HG02642 (cell line): Measurements from ENCODE around the gene ARF1.

Experiments
- ATAC-seq: cut with Tn5 transposase; IDR thresholded peaks from one replicate; pipeline ENCODE4 v1.9.1; 2021; ENCODE audit warnings: mild to moderate bottlenecking; ENCODE audit not compliant: unreplicated experiment, poor library complexity

The ARF1 gene

DNA sequence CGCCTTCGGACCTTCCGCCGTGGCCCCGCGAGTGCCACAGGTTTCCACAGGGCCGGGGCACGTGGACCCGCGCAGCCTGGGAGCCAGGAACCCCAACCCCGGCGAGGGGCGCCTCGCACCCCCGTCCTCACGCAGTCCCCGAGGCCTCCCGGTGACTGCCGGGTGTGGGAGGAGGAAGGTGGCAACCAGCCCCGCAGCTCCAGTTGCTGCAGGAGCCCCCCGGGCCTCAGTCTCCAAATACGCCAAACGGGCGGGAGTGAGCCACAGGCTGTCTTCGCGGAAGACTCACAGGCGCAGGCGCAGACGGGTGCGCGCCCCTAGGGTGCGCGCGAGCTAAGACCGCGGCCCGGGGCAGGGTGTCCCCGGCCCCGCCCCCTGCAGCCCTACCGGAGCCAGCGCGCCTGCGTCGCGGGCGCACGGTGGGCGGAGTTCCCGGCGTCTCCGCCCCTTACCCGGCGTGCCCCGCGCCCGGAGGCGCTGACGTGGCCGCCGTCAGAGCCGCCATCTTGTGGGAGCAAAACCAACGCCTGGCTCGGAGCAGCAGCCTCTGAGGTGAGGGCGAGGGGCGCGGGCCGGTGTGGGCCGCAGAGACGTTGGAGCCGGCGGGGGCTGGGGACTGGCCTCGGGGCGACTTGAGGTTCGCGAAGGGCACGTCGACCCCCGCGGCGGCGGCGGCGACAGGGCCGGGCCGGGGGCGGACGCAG lies at the start of gene ARF1:
ARF1 (plus strand) TSS at position 495 of the 704 bp plus-strand sequence. CDS start 14,407 bp downstream, outside the sequence.
- peak; percentile 81 for ATAC-seq

DNA sequence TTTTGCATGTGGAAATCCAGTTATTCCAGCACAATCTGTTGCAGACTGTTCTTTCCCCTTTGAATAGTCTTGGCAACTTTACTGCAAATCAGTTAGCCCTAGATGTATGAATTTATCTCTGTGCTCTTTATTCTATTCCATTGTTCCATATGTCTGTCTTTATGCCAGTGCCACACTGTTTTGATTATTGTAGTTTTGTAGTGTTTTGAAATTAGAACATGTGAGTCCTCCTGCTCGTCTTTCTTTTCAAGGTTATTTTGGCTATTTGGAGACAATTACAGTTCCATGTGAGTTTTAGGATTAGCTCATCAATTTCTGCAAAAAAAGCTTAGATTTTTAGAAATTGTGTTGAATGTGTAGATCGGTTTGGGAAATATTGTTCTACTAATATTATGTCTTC lies 49.1 kb upstream of the ARF1 start:
- ATAC-seq = no peak

DNA sequence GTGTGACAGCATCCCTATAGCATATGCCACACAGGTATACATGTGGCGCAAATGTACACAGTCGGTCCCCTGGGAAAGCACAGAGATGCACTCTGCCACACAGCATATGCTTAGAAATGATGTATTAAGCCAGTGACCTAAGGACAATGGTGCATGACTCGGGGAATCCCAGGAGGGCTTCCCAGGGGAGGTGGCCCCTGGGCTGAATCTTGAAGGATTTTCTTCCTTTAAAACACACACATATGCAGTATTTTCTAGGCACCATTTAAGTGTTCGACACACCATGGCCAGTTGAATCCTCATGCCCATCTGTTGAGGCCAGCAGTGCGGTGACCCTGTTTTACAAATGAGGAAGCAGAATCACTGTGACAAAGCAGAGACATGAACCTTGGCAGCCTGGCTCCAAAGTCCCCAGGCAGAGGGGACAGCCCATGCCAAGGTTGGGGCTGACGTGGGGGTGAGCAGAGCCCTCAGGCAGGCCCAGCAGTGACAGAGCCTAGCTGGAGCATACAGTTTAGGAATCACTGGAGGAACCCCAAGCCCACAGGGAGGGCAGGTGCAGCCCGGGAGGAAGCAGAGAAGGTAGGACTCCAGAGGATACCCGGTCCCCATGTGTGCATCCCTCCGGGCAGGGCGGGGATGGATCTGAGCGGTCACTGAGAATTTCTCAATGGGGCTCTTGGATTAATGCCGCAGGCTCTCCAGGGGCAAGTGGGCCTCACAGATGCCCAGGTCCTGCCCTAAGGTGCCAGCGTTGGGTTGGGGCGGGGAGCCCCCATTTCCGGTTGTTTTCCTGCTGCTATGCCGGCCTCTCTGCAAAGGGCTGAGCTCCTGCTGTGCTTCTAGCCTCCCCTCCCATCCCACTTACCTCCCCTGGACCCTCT lies 47.3 kb upstream of the ARF1 start:
- ATAC-seq = no peak

GRCh38 chr1:228035844-228036243 lies 46.7 kb upstream of the ARF1 start:
- no peak for ATAC-seq

DNA sequence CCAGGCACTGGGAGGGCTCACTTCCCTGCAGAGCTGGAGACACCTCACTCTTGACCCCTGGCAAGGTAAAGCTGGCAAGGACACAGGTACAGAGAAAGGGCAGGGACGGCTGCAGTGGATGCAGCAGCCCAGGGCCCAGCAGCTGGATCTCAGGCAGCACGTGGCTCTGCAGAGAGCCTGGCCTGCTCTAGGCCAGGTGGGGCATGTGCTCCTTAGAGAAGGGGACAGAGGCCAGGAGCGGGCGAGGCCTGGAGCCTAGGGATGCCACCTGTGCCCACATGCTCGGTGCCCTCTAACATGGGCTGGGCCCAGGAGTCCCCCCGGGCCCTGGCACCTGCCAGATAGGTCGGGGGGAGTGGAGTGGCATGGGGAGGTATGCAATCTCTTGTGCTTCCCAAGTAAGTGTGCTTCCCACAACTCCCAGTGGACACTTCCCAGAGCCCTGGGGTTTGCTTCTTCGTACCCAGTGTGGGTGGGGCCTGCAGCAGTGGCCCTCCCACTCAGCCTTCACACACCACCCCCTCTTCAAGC lies 45.7 kb upstream of the ARF1 start:
- no peak for ATAC-seq

- peak; percentile 84 for ATAC-seq
These were observed 44.8 kb upstream of the ARF1 start for GRCh38 chr1:228037401-228038386.

DNA sequence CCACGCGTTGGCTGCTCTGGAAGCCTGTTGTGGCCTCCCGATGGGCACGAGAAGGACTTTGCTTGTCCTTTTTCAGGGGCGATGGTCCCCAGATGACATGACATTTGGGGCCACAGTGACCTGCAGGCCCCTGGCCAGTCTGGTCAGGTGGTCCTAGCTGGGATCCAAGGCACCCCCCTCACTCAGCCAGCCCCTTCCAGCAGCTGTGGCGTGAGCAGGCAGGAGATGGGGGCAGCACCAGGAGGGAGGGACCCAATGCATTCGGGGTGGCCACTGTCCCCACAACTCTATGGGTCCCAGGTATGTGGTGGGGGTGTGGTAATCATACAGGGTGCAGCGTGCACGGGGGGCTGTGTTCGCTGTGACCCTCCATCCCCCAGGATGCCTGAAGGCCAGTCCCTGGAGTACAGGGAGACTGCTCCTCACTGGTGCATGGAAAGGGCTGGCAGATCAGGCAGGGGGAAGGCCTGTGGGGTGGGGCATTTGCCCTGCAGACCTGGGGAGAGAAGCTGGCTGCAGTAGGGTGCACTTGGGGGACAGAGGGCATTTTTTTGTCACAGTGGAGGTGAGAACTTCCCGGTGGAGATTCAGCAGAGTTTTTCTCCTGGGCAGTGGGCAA lies 44.0 kb upstream of the ARF1 start:
- ATAC-seq = no peak

DNA sequence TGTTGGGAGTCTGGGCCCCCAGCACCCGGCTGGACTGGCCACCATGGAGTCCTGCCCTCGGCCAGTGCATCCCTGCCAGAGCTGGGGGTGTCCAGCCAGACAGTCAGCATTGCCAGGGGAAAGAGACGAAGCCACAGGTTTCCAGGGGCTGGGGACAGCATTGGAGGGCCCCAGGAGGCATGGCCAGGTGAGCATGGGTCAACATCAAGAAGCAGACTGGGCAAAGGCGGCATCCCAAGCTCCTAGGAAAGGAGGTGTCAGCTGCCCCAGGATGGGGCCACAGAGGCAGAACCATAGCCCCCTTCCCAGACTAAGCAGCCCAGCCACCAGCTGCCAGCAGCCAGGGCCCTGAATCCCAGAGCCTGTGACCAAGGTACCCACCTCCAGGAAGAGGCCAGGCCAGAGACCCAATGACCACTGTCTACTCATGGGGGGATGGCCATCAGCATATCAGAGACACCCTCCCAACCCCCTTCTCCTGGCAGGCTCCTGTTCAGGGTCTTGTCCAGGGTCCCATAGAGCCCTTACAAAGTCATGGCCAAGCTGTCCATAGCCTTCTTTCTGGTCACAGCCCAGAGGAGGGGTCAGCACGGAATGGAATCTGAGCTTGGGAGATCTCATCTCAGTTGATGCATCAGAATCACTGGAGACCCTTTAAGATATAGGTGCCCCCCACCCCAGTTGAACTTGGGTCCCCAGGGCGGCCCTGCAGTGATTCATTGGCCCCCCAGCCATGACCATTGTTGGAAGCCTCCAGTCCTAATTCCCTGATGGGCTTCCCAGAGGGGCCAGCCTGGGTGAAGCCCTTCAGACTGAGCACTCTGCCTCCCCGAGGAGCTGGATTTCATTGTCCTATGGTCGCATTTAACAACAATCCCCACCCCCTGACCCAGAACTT lies 43.3 kb upstream of the ARF1 start:
- ATAC-seq = no peak

- ATAC-seq = no peak
These were observed 42.5 kb upstream of the ARF1 start for GRCh38 chr1:228039986-228040385.

DNA sequence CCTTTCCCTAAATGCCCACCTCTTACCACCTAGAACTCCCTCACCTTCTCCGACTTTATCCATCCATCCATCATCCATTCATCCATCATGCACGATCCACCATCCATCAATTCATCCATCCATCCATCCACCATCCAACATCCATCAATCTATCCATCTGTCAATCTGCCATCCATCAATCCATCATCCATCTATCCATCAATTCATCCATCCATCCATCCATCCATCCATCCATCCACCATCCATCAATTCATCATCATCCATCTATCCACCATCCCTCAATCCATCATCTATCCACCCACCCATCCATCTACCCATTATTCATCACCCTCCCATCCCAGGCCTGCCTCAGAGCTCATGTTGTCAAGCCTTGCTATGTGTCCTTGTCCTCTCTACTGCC lies 41.2 kb upstream of the ARF1 start:
- ATAC-seq = no peak

GRCh38 chr1:228042508-228042907 lies 40.0 kb upstream of the ARF1 start:
- ATAC-seq = no peak

DNA sequence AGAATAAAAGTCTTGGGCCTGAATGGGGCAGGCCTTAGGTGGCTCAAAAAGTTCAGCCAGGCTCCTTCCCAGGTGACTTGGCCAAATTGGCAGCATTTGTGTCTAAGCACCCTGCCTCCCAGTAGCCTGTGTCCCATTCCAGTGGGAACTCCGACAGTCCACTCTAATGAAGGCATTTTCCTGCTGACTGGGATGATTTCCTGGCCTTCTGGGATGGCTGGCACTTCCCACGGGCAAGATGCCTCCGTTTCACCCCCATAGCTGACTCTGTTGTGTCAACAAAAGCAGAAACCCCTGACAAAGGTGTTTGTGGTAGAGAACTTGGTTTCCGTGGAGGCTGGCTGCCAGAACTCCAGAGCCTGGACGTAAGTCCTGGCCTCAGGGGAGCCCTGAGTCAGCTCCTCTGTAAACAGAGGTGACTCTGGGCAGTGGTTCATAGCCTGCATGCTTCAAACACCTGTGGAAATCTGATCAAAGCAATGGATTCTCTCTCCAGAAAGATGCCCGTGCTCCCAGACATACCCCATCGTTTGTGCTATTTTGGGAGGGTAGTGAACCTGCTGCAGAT lies 39.1 kb upstream of the ARF1 start:
- no peak for ATAC-seq

DNA sequence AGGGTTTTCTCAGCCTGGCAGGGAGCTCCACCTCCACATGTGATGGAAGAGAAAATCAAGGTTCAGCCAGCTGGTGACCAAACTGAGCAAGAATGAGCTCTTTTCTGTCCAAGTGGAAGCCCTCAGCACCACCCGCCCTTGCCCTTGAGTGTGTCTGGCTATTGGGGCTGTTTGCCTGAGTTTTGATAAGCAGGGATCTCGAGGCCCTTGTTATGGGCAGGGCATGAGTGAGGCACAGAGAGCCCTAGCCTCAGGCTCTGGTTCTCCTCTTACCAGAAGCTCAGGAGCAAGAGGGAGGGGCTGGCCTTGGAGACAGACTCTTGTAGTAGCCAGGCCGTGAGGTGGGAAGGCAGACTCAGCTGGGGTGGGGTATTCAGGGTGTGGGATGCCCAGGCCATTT lies 37.5 kb upstream of the ARF1 start:
- ATAC-seq = no peak

DNA sequence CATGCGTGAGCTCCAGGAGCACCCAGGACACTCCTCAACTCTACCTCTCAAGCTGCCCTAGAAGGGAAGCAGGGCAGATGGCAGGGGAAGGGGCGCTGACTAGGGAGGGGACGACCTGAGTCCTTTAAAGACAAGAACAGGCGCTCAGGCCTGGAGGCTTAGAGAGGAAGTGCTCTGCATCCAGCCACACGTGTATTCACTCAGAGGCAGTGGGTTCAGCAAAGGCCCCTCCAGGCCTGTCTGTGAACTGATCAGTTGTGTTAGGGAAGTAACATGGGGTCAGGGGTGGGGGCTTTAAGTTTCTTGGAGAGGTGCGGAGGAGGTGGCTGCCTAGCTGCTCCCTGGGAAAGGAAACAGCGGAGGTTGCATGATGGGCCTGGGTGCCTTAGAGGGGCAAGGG lies 37.1 kb upstream of the ARF1 start:
- no peak for ATAC-seq

GRCh38 chr1:228045871-228046270 lies 36.6 kb upstream of the ARF1 start:
- no peak for ATAC-seq

GRCh38 chr1:228046421-228047182 lies 35.9 kb upstream of the ARF1 start:
- no peak for ATAC-seq

DNA sequence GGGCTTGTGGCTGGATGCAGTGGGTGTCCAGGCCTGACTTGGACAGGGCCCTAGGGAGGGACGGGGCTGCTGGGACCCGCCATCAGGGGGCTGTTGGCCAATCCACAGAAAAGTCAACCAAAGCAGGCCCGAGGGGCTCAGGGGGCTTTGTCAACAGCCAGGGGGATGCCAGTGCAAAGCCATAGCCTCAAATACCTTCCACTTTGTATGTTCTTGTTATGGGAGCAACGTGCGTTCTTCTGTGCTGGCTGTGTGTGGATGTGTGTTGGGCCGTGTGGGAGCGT lies 35.4 kb upstream of the ARF1 start:
- no peak for ATAC-seq

DNA sequence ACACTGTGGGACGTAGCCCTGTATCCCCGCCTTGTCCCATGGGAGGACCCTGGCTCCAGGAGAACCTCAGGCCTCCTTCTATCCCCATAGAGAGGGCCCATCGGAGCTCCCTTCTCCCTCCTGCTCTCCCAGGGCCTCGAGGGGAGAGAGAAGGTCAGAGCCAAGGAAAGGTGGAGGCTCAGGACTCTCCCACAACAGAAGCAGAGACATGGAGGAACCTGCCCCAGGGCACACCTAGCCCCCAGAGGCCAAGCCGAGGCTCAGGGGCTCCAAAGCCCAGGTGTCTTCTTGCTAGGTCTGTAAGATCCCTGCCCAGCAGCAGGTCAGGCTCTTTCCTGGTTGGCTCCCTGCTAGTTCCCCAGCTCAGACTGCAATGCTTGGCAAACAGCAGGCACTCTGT lies 34.4 kb upstream of the ARF1 start:
- ATAC-seq = no peak
